SK-N-SH (cell line): ENCODE data around the gene NCK1. TPM values are rescaled to one million over a fixed set of nuclear protein-coding genes. Genes with fewer than 3 reads are reported as not detected.

Experiments used
- CTCF ChIA-PET: fragments of 300-600, 350-600 bp; formaldehyde crosslinking; extraction: SDS; loops from one replicate; lab custom pipeline; 2021; lab: Yijun Ruan, JAX
- POLR2A ChIA-PET: fragments of 350-600 bp; sonication (Branson Sonifier 250); formaldehyde crosslinking; extraction: SDS; loops from one replicate; lab custom pipeline; 2020; ENCODE audit warnings: antibody characterized with exemption, inconsistent platforms; lab: Yijun Ruan, JAX
- DNase-seq: peaks from one replicate; pipeline ENCODE4 v3.0.0; 2012
- H2AFZ ChIP-seq: fragments of 200-600 bp; sonication (generic); 2 replicates; pipeline ENCODE4 v1.8.1; 2016; ENCODE audit warnings: antibody characterized with exemption, mild to moderate bottlenecking, low read depth
- H3F3A ChIP-seq: fragments of 200-600 bp; sonication (generic); replicated peaks from 2 replicates; pipeline ENCODE3; 2016; ENCODE audit warnings: antibody characterized with exemption, mild to moderate bottlenecking; ENCODE audit not compliant: insufficient read depth
- H3K27ac ChIP-seq, 2 experiments: fragments of 200-500 bp in 1 of 2; fragments of 200-600 bp in 1 of 2; sonication (Bioruptor generic) in 1 of 2; sonication (generic), shearing (Covaris generic) in 1 of 2; 2 replicates each; pipeline versions ENCODE4 v1.5.1 to v1.6.1; 2014 to 2016; ENCODE audit warnings: low read depth in 2 of 2, inconsistent platforms in 1 of 2, low read length in 1 of 2, mild to moderate bottlenecking in 1 of 2, mixed read lengths in 1 of 2
- H3K27me3 ChIP-seq: fragments of 200-600 bp; sonication (generic), shearing (Covaris generic); 2 replicates; pipeline ENCODE4 v1.6.1; 2016; ENCODE audit warnings: mixed run types; ENCODE audit not compliant: insufficient read depth
- H3K36me3 ChIP-seq, 2 experiments: fragments of 200-500 bp in 1 of 2; fragments of 200-600 bp in 1 of 2; sonication (Bioruptor generic) in 1 of 2; sonication (generic) in 1 of 2; replicated peaks in 1 of 2; 2 replicates each; pipeline versions ENCODE3 to v1.5.1; 2014 to 2016; ENCODE audit warnings: low read length in 1 of 2, mild to moderate bottlenecking in 1 of 2; ENCODE audit not compliant: insufficient read depth in 2 of 2, control insufficient read depth in 1 of 2
- H3K4me1 ChIP-seq, 2 experiments: fragments of 200-500 bp in 1 of 2; fragments of 200-600 bp in 1 of 2; sonication (Bioruptor generic) in 1 of 2; sonication (generic), shearing (Covaris generic) in 1 of 2; 2 replicates each; pipeline versions ENCODE4 v1.5.1 to v1.6.1; 2014 to 2016; ENCODE audit warnings: low read depth in 1 of 2, low read length in 1 of 2, mixed run types in 1 of 2; ENCODE audit not compliant: insufficient read depth in 2 of 2, control insufficient read depth in 1 of 2
- H3K4me2 ChIP-seq: fragments of 200-600 bp; sonication (generic), shearing (Covaris generic); 2 replicates; pipeline ENCODE4 v1.6.1; 2017; ENCODE audit warnings: mixed run types
- H3K4me3 ChIP-seq, 2 experiments: fragments of 200-500 bp in 1 of 2; fragments of 200-600 bp in 1 of 2; sonication (Bioruptor generic) in 1 of 2; sonication (generic), shearing (Covaris generic) in 1 of 2; 2 replicates each; pipeline versions ENCODE4 v1.5.1 to v1.8.1; 2014 to 2016; ENCODE audit warnings: low read depth in 2 of 2, inconsistent platforms in 1 of 2, low read length in 1 of 2, mild to moderate bottlenecking in 1 of 2, mixed read lengths in 1 of 2, moderate library complexity in 1 of 2
- H3K79me2 ChIP-seq: fragments of 200-600 bp; sonication (generic); 2 replicates; pipeline ENCODE4 v1.8.1; 2017; ENCODE audit warnings: mild to moderate bottlenecking; ENCODE audit not compliant: insufficient read depth
- H3K9ac ChIP-seq: fragments of 200-600 bp; sonication (generic); 2 replicates; pipeline ENCODE4 v1.6.1; 2017; ENCODE audit warnings: mixed run types
- H3K9me2 ChIP-seq: fragments of 200-600 bp; sonication (generic); 2 replicates; pipeline ENCODE4 v1.6.1; 2017; ENCODE audit warnings: mixed run types
- H3K9me3 ChIP-seq: fragments of 200-600 bp; sonication (generic); 2 replicates; pipeline ENCODE4 v1.6.1; 2017; ENCODE audit warnings: mixed run types, mild to moderate bottlenecking, moderate library complexity
- H4K20me1 ChIP-seq: fragments of 200-600 bp; sonication (generic); 2 replicates; pipeline ENCODE4 v1.6.1; 2017; ENCODE audit warnings: mild to moderate bottlenecking, mixed run types; ENCODE audit not compliant: insufficient read depth
- EZH2phosphoT487 ChIP-seq: fragments of 200-600 bp; sonication (generic); IDR thresholded peaks from 2 replicates; pipeline ENCODE4 v1.6.1; 2017; ENCODE audit warnings: low read depth, mixed run types, mild to moderate bottlenecking, antibody characterized with exemption, moderate library complexity, borderline replicate concordance
- FOXJ3 ChIP-seq: sonication (generic); formaldehyde crosslinking; IDR thresholded peaks from 2 replicates; pipeline ENCODE4 v1.5.1; 2020; ENCODE audit warnings: mild to moderate bottlenecking, missing genetic modification reagents
- GABPA ChIP-seq: IDR thresholded peaks from 2 replicates; pipeline ENCODE4 v1.4.0; 2012; ENCODE audit warnings: low read depth, mild to moderate bottlenecking
- JUND ChIP-seq: IDR thresholded peaks from 2 replicates; pipeline ENCODE4 v1.4.0; 2012
- POLR2AphosphoS5 ChIP-seq: IDR thresholded peaks from 2 replicates; pipeline ENCODE4 v1.6.1; 2012; ENCODE audit warnings: low read depth, low read length
- RAD21 ChIP-seq: IDR thresholded peaks from 2 replicates; pipeline ENCODE4 v1.6.1; 2012; ENCODE audit warnings: mild to moderate bottlenecking, low read length
- RCOR1 ChIP-seq: fragments of 150-350 bp; IDR thresholded peaks from 2 replicates; pipeline ENCODE4 v1.6.1; 2017; ENCODE audit warnings: antibody characterized with exemption, low read length
- REST ChIP-seq: IDR thresholded peaks from 2 replicates; pipeline ENCODE4 v1.6.1; 2012; ENCODE audit warnings: mild to moderate bottlenecking, low read depth, low read length, moderate library complexity
- RFX5 ChIP-seq: IDR thresholded peaks from 2 replicates; pipeline ENCODE4 v1.6.1; 2012; ENCODE audit warnings: mild to moderate bottlenecking, improper control_type of control experiment, low read length
- RXRA ChIP-seq: IDR thresholded peaks from 2 replicates; pipeline ENCODE4 v1.4.0; 2012; ENCODE audit warnings: low read depth, mild to moderate bottlenecking, borderline replicate concordance
- TAF1 ChIP-seq: IDR thresholded peaks from 2 replicates; pipeline ENCODE4 v1.6.1; 2012; ENCODE audit warnings: low read depth, mild to moderate bottlenecking, low read length, moderate library complexity, borderline replicate concordance
- TEAD4 ChIP-seq: IDR thresholded peaks from 2 replicates; pipeline ENCODE4 v1.4.0; 2012; ENCODE audit warnings: mild to moderate bottlenecking, borderline replicate concordance; ENCODE audit not compliant: insufficient read depth
- USF2 ChIP-seq: fragments of 150-350 bp; IDR thresholded peaks from 2 replicates; pipeline ENCODE4 v1.6.1; 2017; ENCODE audit warnings: antibody characterized with exemption, low read length, low read depth, borderline replicate concordance
- YY1 ChIP-seq: IDR thresholded peaks from 2 replicates; pipeline ENCODE4 v1.4.0; 2012; ENCODE audit warnings: low read depth, mild to moderate bottlenecking
- WGBS: methylation state at CpG from one replicate; pipeline ENCODE4 v1.1.6; 2017; ENCODE audit warnings: low lambda C conversion rate; 5-methylcytosine and 5-hydroxymethylcytosine counted together
- polyA plus RNA-seq, 3 experiments: library from polyadenylated mRNA; depleted of rRNA; stranded (reverse); fragments of >200 nt; gene quantifications; 2 replicates each; pipeline ENCODE4 v1.2.3, GENCODE V29; 2012
- TF ChIP-seq, protein P1 (sequence below): fragments of 150-350 bp; IDR thresholded peaks from 2 replicates; pipeline ENCODE4 v1.6.1; 2016; ENCODE audit warnings: mild to moderate bottlenecking, low read depth, low read length

NCK1 gene
- polyA plus RNA-seq, 1 of the 3 experiments (the other 2 are of a cell fraction): 16.2 TPM

- no peak overlapping the region for H3K27ac ChIP-seq
- peaks cover 6 to 10% of the 10 kb centered on the region in 2 experiments; a peak in 3 of 4 replicates for H3K4me1 ChIP-seq
- H3K79me2 ChIP-seq: peaks cover 75% of the 10 kb centered on the region
- ChIA-PET CTCF (interaction anchor here (0.7 kb wide), 1 partner anchor 329 kb away, joined by 3 read pairs; no protein-coding TSS in a partner anchor), POLR2A (no interaction called here)
- no peak overlapping the region for H3K4me2 ChIP-seq
- no peak overlapping the region for H3K4me3 ChIP-seq
- H3K9ac ChIP-seq: no peak overlapping the region
- no peaks in the 10 kb centered on the region for H4K20me1 ChIP-seq
- peaks cover 7% of the 10 kb centered on the region for H3F3A ChIP-seq
- TF ChIP-seq RXRA (no peak), RFX5 (no peak), FOXJ3 (CRISPR knock-in tag) (no peak), EZH2phosphoT487 (no peak), TEAD4 (no peak)
- peaks cover 0 to 13% of the 10 kb centered on the region in 2 experiments for H3K36me3 ChIP-seq
- DNase-seq: no peak
- no peaks in the 10 kb centered on the region for H3K9me3 ChIP-seq
- no peaks in the 10 kb centered on the region for H3K27me3 ChIP-seq
- 83% methylated on average over 1 of the region's 1 CpG for WGBS
- no peaks in the 10 kb centered on the region for H3K9me2 ChIP-seq
- no peak overlapping the region for H2AFZ ChIP-seq
Measured at GRCh38 chr3:136939489-136939888, 77.5 kb downstream of the NCK1 start.

- H3K4me2 ChIP-seq: no peak overlapping the region
- no peak for TF ChIP-seq RAD21
- TF ChIP-seq REST: no peak
- TF ChIP-seq, protein P1, sequence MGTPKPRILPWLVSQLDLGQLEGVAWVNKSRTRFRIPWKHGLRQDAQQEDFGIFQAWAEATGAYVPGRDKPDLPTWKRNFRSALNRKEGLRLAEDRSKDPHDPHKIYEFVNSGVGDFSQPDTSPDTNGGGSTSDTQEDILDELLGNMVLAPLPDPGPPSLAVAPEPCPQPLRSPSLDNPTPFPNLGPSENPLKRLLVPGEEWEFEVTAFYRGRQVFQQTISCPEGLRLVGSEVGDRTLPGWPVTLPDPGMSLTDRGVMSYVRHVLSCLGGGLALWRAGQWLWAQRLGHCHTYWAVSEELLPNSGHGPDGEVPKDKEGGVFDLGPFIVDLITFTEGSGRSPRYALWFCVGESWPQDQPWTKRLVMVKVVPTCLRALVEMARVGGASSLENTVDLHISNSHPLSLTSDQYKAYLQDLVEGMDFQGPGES: no peak
- no peak for TF ChIP-seq GABPA
- TF ChIP-seq RFX5: no peak
- TF ChIP-seq RCOR1: no peak
- TF ChIP-seq YY1: no peak
- TF ChIP-seq JUND: no peak
- TF ChIP-seq POLR2AphosphoS5: no peak
- TF ChIP-seq TAF1: no peak
- TF ChIP-seq USF2: no peak
- TF ChIP-seq RXRA: no peak
- H2AFZ ChIP-seq: no peak overlapping the region
- H3K9me3 ChIP-seq: no peaks in the 10 kb centered on the region
- no peaks in the 10 kb centered on the region for H3K9me2 ChIP-seq
- H3K4me1 ChIP-seq: peaks cover 6 to 10% of the 10 kb centered on the region in 2 experiments; a peak in 3 of 4 replicates
- ChIA-PET POLR2A (no interaction called here), CTCF (interaction anchor here (0.9 kb wide), 1 partner anchor 81 kb away, joined by 5 read pairs; the partner anchor contains the start of gene NCK1)
- 100% methylated on average over 1 of the region's 1 CpG for WGBS
- H3F3A ChIP-seq: peaks cover 10% of the 10 kb centered on the region
- H3K79me2 ChIP-seq: peaks cover 58% of the 10 kb centered on the region
- DNase-seq: no peak
- no peaks in the 10 kb centered on the region for H4K20me1 ChIP-seq
- no peak overlapping the region for H3K4me3 ChIP-seq
- no peak overlapping the region for H3K27ac ChIP-seq
- H3K27me3 ChIP-seq: no peaks in the 10 kb centered on the region
- H3K36me3 ChIP-seq: peaks cover 3 to 16% of the 10 kb centered on the region in 2 experiments
- H3K9ac ChIP-seq: no peak overlapping the region
Measured at GRCh38 chr3:136942803-136943202, 80.8 kb downstream of the NCK1 start.
